Colon (tissue), 2 donors: Measurements from ENCODE around the gene SREBF2.

Experiments used
- FAIRE-seq: peaks from 2 replicates; lab custom pipeline; 2012; peaks lifted over from hg19 to GRCh38; lab: Jason Lieb, UNC
- donor health status: control.
- donor health status: control.

The SREBF2 gene

DNA sequence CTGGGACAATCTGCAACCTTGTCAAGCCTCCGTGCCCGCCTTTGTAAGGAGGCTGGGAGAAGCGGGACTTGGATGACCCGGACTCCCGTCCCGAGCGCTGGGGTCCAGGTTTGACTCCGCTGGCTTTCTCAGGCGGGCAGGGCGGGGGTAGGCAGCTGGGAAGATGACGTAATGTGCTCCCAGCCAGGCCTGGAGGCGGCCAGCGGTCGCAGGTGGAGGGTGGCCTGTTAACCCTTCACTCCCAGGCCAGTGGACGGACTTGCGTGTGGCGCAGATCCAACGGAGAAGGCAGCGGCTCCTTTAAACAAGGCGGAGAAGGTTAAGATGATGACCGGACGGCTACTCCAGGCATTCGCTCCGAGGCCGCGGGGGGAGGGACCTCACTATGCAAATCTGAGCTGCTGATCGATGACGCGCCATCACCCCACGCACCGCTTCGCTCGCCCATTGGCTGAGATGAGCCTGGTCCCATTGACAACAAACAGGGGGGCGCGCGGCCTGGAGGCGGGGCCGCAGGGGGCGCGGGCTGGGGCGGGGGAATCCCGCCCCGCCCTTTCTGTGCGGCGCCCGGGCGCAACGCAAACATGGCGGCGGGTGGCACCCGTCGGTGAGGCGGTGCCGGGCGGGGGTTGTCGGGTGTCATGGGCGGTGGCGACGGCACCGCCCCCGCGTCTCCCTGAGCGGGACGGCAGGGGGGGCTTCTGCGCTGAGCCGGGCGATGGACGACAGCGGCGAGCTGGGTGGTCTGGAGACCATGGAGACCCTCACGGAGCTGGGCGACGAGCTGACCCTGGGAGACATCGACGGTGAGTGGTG is at the start of gene SREBF2:
TSS of gene SREBF2 (plus strand) at position 553 of the 816 bp plus-strand sequence. CDS start at position 719, 166 bp downstream.
- no peak for FAIRE-seq

DNA sequence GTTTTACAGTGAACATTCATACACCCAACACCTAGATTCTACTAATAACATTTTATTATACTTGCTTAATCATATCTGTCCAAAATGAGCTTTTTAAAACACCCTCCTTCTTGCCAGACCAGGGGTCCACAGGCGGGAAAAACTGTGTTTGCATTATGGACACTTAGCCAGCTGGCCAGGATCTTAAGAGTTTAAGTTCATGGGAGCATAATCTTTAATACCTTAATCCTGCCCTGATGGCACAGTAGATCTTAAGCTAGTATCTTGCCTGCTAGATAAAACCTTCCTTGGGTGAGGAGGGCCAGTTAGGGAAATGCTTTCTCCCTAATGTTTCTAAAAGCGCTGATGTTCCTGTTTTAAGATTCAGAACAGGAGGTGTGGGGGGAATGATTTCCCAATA is 45.6 kb upstream of the SREBF2 start:
- FAIRE-seq, result no peak

DNA sequence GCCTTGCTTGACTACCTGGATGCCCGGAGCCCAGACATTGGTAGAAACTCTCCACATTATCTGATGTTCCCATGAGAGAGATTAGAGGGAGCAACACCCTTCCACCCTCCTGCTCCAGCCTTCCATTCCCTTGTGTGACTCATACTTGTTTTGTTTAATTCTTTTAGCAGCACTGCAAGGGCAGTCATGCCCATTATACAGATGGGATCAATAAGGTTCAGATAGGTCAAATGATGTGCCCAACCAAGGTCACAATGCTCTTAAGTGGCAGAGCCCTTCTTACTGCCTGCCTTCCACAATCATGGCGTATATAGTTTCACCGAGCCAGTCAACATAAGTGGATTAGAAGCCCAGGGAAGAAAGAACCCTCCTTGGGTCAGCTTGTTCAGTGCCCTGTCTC is 39.0 kb upstream of the SREBF2 start:
- FAIRE-seq, result no peak

DNA sequence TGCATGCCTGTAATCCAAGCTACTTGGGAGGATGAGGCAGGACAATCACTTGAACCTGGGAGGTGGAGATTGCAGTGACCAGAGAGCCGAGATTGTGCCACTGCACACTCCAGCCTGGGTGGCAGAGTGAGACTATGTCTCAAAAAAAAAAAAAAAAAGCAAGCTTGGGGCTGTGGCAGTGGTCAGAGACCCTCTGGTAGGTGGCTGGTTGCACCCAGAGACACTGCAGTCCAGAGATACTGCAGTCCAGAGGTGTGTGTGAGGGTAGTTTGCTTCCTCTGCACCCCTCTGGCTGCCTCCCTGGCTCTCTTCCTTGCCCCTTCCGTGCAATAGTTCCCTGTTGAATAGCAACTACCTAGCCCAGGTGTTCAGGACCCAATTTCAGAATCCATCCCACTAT is 34.2 kb upstream of the SREBF2 start:
- no peak for FAIRE-seq

DNA sequence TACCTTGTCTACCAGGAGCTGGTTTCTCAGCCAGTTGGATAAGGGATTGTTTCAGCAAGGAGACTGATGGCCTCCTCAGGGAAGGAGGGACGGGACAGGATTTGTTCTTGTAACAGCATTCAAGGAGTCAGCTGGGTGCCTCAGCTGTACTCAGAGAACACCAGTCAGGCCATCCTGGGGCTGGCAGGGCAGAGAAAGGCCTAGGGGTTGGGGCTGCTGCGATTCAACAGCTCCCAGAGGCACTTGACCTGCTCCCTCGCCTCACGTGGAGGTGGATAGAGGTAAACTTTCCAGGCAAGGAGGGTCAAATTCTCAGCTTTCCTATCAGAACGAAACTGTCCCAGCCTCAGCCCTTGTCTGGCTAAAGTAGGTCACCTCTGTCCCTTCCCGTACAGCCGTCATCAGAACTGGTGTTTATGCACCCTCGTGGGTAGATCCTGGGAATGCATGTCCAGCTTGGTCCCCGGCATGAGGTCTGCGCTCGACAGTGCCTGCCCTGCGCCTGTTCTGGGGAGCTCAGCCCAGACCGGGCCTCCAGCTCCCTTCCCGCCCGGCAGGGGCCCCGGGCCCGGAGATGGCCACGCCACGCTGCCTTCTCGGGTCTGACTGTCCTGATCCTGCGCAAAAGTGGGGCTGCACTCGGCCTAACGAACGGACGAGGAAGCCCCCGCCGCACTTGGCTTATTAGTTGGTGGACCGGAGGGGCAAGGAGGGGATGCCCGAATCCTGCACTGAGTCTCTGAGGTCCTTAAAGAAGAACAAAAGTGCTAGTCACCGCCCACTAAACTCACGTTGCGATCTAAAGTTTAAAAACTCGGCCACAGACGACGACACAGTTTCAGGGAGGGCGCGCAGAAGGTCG is 33.2 kb upstream of the SREBF2 start:
- FAIRE-seq, result no peak

DNA sequence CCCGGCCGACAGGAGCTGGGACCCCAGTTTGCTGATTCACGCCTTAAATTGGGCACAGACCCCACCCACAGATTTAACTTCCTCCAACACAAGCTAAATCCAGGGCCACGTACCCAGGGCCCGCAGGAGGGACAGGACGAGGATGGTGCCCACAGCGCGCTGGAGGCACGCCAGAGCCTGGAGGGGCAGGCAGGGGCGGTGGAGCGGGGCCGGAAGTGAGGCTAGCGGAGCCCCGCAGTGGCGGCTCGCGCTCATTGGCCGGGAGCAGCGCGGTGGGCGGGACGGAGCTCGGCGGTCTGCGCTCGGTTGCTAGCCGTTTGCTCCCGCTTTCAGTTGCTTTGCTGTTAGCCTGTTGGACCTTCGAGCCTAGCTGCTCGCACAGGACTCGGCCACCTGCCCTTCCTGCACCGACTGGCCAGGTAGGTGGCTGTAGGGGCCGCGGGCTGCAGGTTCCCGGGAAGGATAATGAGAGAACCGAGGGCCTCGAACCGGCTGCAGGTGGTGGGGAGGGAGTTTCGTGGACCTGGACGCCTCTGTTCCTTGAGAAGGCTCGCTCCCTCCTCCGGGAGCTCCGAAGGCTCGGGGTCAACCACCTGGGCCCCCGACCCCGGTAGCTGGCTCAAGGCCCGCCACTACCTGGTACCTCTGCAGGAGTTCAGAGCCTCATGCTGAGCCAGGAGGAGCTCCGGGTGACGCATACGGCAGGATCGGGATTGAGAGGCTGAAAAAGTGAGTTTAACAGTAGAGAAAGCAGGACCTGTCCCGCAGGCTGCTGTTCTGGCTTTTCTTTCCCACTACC is 32.4 kb upstream of the SREBF2 start, which contains the start of gene CCDC134:
TSS of gene CCDC134 (plus strand) at position 332 of the 799 bp plus-strand sequence. CDS start 8,212 bp downstream, outside the sequence.
- FAIRE-seq, result no peak

DNA sequence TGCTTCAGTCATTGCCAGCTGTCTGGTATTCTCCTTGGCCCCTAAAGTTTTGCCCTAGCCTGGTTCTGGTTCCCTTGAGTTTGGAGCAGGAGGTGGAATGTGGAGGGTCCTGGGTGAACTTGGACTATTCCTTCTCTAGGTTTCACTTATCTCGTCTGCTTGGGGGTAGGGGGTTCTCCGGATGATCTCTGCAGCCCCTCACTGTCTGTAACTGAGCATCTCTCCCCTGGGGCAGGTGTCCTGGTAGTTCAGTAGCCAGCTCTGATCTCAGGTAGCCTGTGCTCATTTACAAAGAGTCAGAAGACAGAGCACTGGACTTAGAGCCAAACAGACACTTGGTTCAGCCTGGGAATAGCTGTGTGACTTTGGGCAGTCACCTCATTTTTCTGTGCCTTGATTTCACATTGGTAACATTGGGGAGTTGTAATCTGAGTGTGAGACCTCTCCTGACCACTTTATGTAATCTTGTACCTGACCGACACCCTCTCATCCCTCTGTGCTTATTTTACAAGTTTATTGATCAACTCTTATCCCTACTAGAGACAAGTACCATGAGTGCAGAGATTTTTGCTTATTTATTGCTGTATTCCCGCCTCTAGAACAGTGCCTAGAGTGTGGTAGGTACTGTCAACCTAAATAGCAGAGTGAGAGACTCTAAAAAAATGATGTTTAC is 31.6 kb upstream of the SREBF2 start:
- FAIRE-seq, result no peak

DNA sequence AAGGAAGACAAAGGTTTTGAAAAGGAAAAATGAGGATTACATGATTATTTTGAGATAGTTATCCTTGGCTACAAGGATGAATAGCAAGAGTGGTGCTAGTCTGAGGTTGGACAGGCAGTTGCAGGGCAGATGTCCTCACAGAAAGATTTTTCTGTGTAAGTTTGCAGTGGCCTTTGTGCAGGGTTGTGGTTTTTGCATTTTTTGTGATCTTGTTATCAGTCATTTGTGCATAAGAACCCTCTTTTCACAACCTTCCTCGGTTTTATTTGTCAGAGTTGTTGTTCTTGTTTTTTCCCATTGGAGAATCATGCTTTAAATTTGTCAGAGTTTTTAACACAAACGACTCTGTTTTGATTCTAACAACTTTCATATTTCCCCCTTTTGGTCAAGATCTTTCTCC is 31.0 kb upstream of the SREBF2 start:
- FAIRE-seq, result no peak

DNA sequence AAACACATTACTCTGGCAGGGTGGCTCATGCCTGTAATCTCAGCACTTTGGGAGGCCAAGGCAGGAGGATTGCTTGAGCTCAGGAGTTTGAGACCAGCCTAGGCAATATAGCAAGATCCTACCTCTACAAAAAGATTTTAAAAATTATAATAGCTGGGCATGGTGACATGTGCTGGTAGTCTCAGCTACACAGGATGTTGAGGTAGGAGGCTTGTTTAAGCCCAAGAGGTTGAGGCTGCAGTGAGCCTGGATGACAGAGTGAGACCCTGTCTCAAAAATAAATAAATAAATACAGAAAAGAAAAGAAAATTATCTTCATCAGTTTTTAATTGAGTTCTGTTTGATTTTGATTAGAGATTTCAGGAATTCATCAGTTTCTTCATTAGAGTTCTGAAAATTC is 27.3 kb upstream of the SREBF2 start:
- no peak for FAIRE-seq

DNA sequence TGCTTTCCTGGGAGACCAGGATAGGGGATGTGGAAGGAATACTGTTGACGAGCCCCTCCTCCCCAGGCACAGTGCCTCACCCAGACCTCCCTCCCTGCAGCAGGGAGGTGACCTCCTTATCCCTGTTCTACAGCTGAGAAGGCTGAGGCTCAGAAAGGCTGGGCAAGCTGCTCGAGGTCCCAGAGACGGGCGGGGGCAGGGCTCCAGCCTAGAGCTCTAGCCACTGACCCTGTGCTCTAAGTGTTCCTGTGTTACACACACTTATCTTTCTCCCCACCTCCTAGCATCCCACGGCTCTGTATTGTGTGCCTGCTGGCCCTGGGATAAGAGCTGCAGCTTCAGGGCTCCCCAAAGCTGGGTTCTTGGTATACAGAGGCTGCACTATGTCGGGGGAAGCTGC is 24.5 kb upstream of the SREBF2 start:
- no peak for FAIRE-seq

DNA sequence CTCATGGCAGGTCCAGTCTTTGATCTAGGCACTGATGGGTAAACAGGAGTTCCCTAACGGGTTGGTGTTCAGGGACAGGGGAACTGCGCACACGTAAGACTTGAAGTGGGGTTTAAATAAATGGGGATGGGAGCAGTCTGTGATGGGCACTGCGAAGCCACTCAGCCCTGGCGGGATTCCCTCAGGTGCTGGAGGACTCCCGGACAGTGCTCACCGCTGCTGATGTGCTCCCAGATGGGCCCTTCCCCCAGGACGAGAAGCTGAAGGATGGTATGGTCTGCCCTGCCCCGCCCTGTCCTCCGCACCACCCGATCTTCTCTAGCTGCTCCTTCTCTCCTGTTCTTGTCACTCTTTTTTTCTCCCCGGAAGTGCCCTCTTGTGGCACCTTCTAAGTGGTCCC is 22.9 kb upstream of the SREBF2 start:
- FAIRE-seq, result no peak

DNA sequence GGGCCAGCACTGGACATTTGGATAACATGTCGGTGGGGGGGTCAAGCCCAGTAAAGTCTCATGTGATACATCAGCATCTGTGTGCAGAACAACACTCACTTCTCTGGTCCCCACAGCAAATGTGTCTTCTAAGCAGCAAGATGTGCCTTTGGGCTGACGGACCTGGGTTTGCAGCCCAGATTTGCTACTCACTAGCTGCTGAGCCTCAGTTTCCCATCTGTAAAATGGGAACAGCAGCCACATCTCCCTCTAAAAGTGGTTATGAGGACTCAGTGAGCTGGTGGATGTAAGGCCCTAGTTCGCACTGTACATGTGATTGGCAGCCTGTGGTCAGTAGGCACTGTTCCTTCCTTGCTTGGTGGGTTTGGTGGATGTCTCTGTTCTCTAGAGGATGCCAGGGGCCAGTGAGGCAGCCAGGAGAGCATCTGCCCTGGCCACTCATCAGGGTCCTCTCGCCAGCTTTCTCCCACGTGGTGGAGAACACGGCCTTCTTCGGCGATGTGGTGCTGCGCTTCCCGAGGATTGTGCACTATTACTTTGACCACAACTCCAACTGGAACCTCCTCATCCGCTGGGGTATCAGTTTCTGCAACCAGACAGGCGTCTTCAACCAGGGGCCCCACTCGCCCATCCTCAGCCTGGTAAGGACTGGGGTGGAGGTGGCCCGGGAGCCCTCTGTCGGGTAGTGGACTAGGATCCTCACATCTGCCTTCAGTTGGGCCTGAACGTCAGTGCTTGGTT is 19.9 kb upstream of the SREBF2 start:
- FAIRE-seq, result no peak

DNA sequence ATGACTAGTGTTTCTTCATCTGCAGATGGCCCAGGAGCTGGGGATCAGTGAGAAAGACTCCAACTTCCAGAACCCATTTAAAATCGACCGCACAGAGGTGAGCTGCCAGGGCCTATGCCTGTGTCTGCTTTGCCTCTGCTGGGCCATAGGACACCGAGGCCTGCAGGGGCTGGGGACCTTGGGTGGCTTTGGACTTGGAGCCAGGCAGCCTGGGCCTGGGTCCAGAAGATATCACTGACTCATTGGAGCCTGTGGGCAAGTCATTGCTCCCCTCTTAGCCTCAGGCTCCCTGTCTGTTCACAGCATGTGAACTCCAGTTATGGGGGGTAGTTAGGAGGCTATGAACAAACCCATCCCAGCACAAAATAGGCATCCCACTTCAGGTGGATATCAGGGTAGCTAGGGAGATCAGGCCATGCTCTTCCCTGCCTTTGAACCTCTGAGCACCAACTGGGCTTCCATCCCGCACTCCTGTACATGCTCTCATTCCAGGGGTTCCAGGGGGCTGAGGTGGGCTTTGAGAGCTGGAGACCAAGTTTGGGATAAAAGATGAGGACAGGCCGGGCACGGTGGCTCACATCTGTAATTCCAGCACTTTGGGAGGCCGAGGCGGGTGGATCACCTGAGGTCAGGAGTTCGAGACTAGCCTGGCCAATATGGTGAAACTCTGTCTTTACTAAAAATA is 19.0 kb upstream of the SREBF2 start:
- no peak for FAIRE-seq

DNA sequence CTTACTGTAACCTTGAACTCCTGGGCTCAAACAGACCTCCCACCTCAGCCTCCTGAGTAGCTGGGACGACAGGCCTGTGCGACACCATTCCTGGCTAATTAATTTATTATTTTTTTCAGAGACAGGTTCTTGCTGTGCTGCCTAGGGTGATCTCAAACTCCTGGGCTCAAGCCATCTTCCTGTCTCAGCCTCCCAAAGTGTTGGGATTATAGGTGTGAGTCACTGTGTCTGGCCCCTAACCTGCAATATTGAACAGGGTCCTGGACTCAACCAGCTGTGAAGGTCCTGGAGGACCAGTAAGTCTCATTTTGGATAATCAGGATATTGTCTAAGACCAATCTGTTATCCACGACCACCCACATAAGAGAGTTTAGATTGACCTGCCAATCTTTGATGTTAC is 17.2 kb upstream of the SREBF2 start:
- FAIRE-seq, result no peak

DNA sequence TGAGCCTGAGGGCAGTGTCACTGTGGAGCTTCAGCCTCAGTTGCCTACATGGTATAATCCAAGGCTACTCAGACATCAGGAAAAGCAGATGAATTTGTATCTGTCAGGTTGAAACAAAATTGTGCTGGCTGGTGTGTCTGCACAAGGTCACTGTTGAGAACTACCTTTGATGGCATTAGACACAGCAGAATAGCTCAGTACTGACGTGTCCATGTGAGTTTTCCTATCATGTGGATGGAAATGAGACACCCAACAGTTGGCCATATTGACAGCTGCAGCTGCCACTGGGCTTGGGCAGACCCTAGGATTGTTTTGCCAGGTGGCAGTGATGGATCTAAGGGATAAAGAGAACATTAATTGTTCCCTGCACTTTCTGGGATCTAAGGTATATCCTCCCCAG is 16.7 kb upstream of the SREBF2 start:
- no peak for FAIRE-seq

DNA sequence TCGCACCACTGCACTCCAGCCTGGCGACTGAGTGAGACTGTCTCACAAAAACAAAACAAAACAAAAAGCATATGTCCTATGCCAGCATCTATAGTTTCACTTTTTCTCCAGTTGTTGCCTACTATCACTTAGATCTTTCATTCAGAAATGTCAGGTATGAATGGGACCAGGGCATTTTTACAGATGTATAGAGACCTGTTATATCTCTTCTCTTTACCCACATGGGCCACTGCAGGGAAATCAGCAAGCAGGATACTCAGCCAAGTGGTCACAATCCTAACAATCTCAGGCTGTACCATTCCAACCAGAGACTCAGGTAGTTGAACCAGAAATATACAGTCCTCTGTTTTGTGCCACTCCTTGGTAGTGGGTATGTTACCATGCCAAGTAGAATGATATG is 16.0 kb upstream of the SREBF2 start:
- no peak for FAIRE-seq

DNA sequence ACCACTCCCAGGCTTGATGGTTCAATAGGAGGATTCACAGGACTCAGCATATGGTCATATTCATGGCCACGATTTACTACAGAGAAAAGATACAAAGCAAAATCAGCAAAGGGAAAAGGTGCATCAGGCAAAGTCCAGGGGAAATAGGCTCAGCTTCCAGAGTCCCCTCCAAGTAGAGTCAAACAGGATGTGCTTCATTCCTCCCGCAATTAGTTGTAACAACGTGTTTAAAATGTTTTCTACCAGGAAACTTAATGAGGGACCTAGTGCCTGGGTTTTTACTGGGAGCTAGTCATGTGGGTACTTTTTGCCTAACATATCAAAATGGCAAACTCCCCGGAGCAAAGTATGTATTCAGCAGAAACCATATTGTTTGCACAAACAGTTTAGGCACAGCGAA is 14.9 kb upstream of the SREBF2 start:
- FAIRE-seq, result no peak

DNA sequence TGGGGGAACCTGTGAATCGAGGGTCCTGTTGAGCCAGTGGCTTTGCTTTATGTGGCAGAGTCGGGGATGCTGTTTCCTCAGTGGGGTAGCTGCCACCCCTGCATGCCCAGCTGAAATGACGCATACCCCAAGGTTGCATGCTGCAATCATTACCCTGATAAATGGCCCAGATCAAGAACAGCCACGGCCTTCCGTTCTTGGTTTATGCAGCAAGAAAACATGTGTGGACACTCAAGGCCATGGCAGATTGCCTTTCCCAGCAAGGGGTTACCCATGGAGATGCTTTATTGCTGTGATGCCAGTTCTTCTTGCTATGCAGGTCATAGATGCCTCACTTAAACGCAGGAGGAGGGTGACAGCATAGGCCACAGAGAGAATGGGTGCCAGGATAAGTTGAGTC is 14.3 kb upstream of the SREBF2 start:
- FAIRE-seq, result no peak

DNA sequence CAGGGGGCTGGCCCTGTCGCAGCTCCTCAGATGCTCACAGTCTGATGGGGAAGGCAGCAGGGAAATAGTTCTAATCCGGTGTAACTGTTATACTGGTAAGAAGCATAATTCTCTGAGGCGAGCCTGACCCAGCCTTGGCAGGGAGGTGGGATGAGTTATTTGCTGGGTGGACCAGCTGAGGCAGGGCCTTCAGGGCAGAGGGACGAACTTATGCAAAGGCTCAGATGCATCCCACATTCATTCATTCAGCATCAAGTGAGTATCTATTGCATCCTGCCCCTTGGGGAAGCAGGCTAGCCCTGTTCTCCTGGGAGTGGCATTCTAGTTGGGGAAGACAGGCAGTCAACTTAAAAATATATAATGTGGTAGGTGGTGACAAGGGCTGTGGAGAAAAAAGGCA is 13.6 kb upstream of the SREBF2 start:
- no peak for FAIRE-seq

DNA sequence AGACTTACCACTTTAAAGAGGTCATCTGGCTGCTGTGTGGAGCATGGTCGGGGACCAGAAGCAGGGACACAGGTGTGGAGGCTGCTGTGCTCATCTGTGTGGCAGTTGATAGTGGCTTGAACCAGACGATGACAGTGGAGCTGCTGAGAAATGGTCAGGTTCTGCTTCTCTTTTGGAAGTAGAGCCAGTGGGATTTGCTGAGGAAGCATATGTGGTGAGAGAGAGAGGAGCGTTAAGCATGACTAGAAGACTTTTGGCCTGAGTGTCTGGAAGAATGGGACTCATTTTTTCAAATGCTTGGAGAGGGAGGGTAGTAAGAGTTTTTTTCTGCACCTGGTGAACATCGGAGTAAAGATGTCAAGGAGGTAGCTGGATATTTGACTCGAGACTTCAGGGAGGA is 12.5 kb upstream of the SREBF2 start:
- no peak for FAIRE-seq
